Spleen (tissue), 11 donors: ENCODE measurements around the gene COMMD7. TPM values are rescaled to one million over a fixed set of nuclear protein-coding genes. Genes with fewer than 3 reads are reported as not detected.

Experiments
- DNase-seq: peaks from one replicate; pipeline ENCODE4 v3.0.0-alpha.2; 2020
- H3K27ac ChIP-seq, 8 donors: fragments of 200-600 bp; sonication (generic) in 7 of 8; 1 replicate in 4 of 8; 2 replicates in 4 of 8; pipeline versions ENCODE4 v1.5.0 to v1.8.0; 2016 to 2021; ENCODE audit warnings: inconsistent platforms in 4 of 8, mild to moderate bottlenecking in 4 of 8, moderate library complexity in 1 of 8
- H3K27me3 ChIP-seq, 7 donors: fragments of 200-600 bp; sonication (generic) in 6 of 7; replicated peaks in 1 of 7; 1 replicate in 4 of 7; 2 replicates in 3 of 7; pipeline versions ENCODE4 v1.5.0 to v1.8.0; 2016 to 2021; ENCODE audit warnings: inconsistent platforms in 3 of 7, mild to moderate bottlenecking in 1 of 7
- H3K36me3 ChIP-seq, 6 donors: fragments of 200-600 bp; sonication (generic) in 5 of 6; 1 replicate in 4 of 6; 2 replicates in 2 of 6; pipeline versions ENCODE4 v1.5.0 to v1.8.0; 2016 to 2021; ENCODE audit warnings: inconsistent platforms in 2 of 6
- H3K4me1 ChIP-seq, 6 donors: fragments of 200-600 bp; sonication (generic) in 5 of 6; 1 replicate in 3 of 6; 2 replicates in 3 of 6; pipeline versions ENCODE4 v1.5.0 to v1.8.0; 2016 to 2021; ENCODE audit warnings: inconsistent platforms in 3 of 6
- H3K4me3 ChIP-seq, 8 donors: fragments of 200-600 bp; sonication (generic) in 7 of 8; 1 replicate in 4 of 8; 2 replicates in 4 of 8; pipeline versions ENCODE4 v1.5.0 to v1.8.0; 2016 to 2021; ENCODE audit warnings: inconsistent platforms in 4 of 8, mild to moderate bottlenecking in 4 of 8, moderate library complexity in 2 of 8
- H3K9me3 ChIP-seq, 8 donors: fragments of 200-600 bp; sonication (generic) in 7 of 8; 1 replicate in 4 of 8; 2 replicates in 4 of 8; pipeline versions ENCODE4 v1.5.0 to v1.8.0; 2016 to 2021; ENCODE audit warnings: inconsistent platforms in 4 of 8
- CTCF ChIP-seq, 11 experiments: fragments of 200-600 bp in 7 of 11; fragments of 450-650 bp in 4 of 11; sonication (generic) in 4 of 11; IDR thresholded peaks in 8 of 11; conservative IDR thresholded peaks in 3 of 11; 1 replicate in 7 of 11; 2 replicates in 4 of 11; pipeline versions ENCODE4 v1.4.0 to v1.8.0; 2016 to 2021; ENCODE audit warnings: antibody characterized with exemption in 11 of 11, inconsistent platforms in 4 of 11, mild to moderate bottlenecking in 1 of 11
- POLR2A ChIP-seq, 3 donors: fragments of 450-650 bp; IDR thresholded peaks; one replicate each; pipeline ENCODE4 v1.5.1; 2017; ENCODE audit warnings: antibody characterized with exemption in 3 of 3, mild to moderate bottlenecking in 1 of 3
- POLR2AphosphoS5 ChIP-seq, 3 donors: sonication (generic); formaldehyde crosslinking; IDR thresholded peaks; one replicate each; pipeline ENCODE4 v1.5.1; 2017; ENCODE audit warnings: antibody characterized with exemption in 3 of 3
- whole genome bisulfite sequencing, 5 donors: extraction: QIAGEN DNeasy Blood & Tissue Kit in 3 of 5; methylation state at CpG; one replicate each; pipeline versions ENCODE4 v1.1.5 to v1.1.7; 2013 to 2018; 5-methylcytosine and 5-hydroxymethylcytosine counted together
- intact Hi-C: fragments of 100-400 bp; cut with DNase I; formaldehyde crosslinking; loops from one replicate; pipeline ENCODE4 v1.15.0; 2023; ENCODE audit warnings: low total_unique reads
- polyA plus RNA-seq, 3 donors: library from polyadenylated mRNA; stranded (reverse); fragments of 200-250 nt; gene quantifications; one replicate each; pipeline ENCODE4 v1.2.1, GENCODE V29; 2013
- total RNA-seq, 7 donors: library from RNA; depleted of rRNA in 3 of 7; stranded (reverse); fragments of >200 nt in 3 of 7; fragmentation: NEBNext Ultra II Directional in 4 of 7; extraction: Animal tissue kit (Norgen Biotek cat#: 25700) in 4 of 7; gene quantifications; one replicate each; pipeline versions ENCODE4 v1.1.0 to v1.2.1, GENCODE V29; 2016 to 2021
- donor health status: healthy with polysubstance abuse.
- donor health status: DM: no; HTN: no; CAD: no; lungs with moderate emphysema.
- donor health status: DM: no; HTN: no; CAD: no.
- donor health status: Bipolar disorder and iron deficiency.
- donor health status: healthy.
- donor health status: DM: no; HTN: no; CAD: no.
- donor health status: DM: yes; HTN: yes; CAD: no.

Gene COMMD7
- total and polyA plus RNA-seq, 10 donors, result 24.4 to 69.2 (median 38.1) TPM

DNA sequence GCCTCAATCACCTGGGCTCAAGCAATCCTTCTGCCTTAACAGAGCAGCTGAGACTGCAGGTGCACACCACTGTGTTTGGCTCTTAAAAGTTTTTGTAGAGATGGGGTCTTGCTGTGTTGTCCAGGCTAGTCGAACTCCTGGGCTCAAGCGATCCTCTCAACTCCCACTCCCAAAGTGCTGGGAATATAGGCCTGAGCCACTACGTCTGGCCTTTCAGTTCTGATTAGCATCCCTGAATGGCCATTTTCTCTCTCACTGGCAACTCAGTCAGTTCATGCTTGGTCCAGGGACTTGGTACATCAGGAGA, 47.4 kb upstream of the COMMD7 start:
- intact Hi-C loops, result loop anchor here (5.0 kb wide), 1 partner anchor 307 kb away; no protein-coding TSS in a partner anchor
- TF ChIP-seq POLR2A (IDR thresholded peaks at IDR 0.05) (no peak), CTCF (IDR thresholded peaks at IDR 0.05 in 8 of 11, conservative IDR thresholded peaks at IDR 0.05 in 3 of 11) (no peak)
- Histone ChIP-seq H3K36me3 (peaks cover 0 to 3% (median 0%) of the 10 kb centered on the region in 6 donors), H3K9me3 (no peaks in the 10 kb centered on the region), H3K27ac (no peak overlapping the region), H3K4me3 (no peak overlapping the region), H3K27me3 (no peaks in the 10 kb centered on the region), H3K4me1 (peaks cover 9 to 39% (median 17%) of the 10 kb centered on the region in 6 donors)
- 87 to 96% (median 95%) methylated on average over 3 of the region's 3 CpGs for WGBS, 5 donors
- no peak for DNase-seq

GRCh38 chr20:32789896-32790750, 46.9 kb upstream of the COMMD7 start:
- DNase-seq, result peak; percentile 91
- intact Hi-C loops, result loop anchor here (5.0 to 10.0 kb wide), 2 partner anchors 307 to 505 kb away; no protein-coding TSS in a partner anchor
- no peaks in the 10 kb centered on the region for H3K9me3 ChIP-seq
- H3K27ac ChIP-seq, result no peak overlapping the region
- H3K4me3 ChIP-seq, result no peak overlapping the region
- H3K27me3 ChIP-seq, result no peaks in the 10 kb centered on the region
- 59 to 68% (median 64%) methylated on average over 6 of the region's 6 CpGs for WGBS, 5 donors
- peaks cover 9 to 39% (median 17%) of the 10 kb centered on the region in 6 donors for H3K4me1 ChIP-seq
- TF ChIP-seq CTCF (IDR thresholded peaks at IDR 0.05 in 8 of 11, conservative IDR thresholded peaks at IDR 0.05 in 3 of 11), result peak; percentile 95 to 98 (median 98)
- TF ChIP-seq POLR2A (IDR thresholded peaks at IDR 0.05), result no peak
- TF ChIP-seq POLR2AphosphoS5 (IDR thresholded peaks at IDR 0.05), result peak in 1 of 3 donors; percentile 20
- peaks cover 0 to 3% (median 0%) of the 10 kb centered on the region in 6 donors for H3K36me3 ChIP-seq

DNA sequence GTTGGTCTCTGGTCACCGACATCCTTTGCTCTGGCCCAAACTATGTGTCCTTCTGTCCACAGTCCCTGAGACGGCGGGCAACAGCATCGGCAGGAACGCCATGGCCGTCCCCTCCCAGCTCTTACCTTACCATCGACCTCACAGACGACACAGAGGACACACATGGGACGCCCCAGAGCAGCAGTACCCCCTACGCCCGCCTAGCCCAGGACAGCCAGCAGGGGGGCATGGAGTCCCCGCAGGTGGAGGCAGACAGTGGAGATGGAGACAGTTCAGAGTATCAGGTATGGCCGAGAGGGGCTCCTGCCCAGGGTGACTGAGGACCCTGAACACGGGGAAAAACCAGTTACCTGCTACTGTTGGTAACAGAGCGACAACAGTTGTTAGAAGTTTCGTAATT, 43.9 kb upstream of the COMMD7 start:
- WGBS, 5 donors, result 85 to 94% (median 92%) methylated on average over 12 to 16 of the region's 16 CpGs
- TF ChIP-seq POLR2AphosphoS5 (IDR thresholded peaks at IDR 0.05) (no peak), CTCF (IDR thresholded peaks at IDR 0.05 in 8 of 11, conservative IDR thresholded peaks at IDR 0.05 in 3 of 11) (no peak), POLR2A (IDR thresholded peaks at IDR 0.05) (no peak)
- Histone ChIP-seq H3K4me1 (peaks cover 0 to 14% (median under 1%) of the 10 kb centered on the region in 6 donors), H3K27me3 (no peaks in the 10 kb centered on the region), H3K9me3 (no peaks in the 10 kb centered on the region), H3K4me3 (no peak overlapping the region), H3K27ac (no peak overlapping the region), H3K36me3 (peaks cover 0 to 3% (median 0%) of the 10 kb centered on the region in 6 donors)
- no peak for DNase-seq
- intact Hi-C loops, result loop anchor here (10.0 kb wide), 1 partner anchor 508 kb away; no protein-coding TSS in a partner anchor

- no peaks in the 10 kb centered on the region for H3K27me3 ChIP-seq
- H3K27ac ChIP-seq, result no peak overlapping the region
- H3K36me3 ChIP-seq, result peaks cover 0 to 3% (median 0%) of the 10 kb centered on the region in 6 donors
- no peak for DNase-seq
- intact Hi-C loops, result loop anchor here (10.0 kb wide), 1 partner anchor 509 kb away; no protein-coding TSS in a partner anchor
- H3K4me1 ChIP-seq, result peaks cover 0 to 8% (median 0%) of the 10 kb centered on the region in 6 donors
- TF ChIP-seq POLR2A (IDR thresholded peaks at IDR 0.05), result no peak
- TF ChIP-seq CTCF (IDR thresholded peaks at IDR 0.05 in 8 of 11, conservative IDR thresholded peaks at IDR 0.05 in 3 of 11), result no peak
- TF ChIP-seq POLR2AphosphoS5 (IDR thresholded peaks at IDR 0.05), result no peak
- H3K4me3 ChIP-seq, result no peak overlapping the region
- no peaks in the 10 kb centered on the region for H3K9me3 ChIP-seq
- WGBS, 5 donors, result 94 to 98% (median 96%) methylated on average over 11 to 16 of the region's 16 CpGs
Observed at GRCh38 chr20:32786059-32786760, 42.9 kb upstream of the COMMD7 start.
